Limb (tissue), 2 donors: ENCODE measurements around the gene QRICH1.
A peak's percentile ranks its signal among the peaks of the same experiment; 100 is the strongest.

ENCODE experiments used
- DNase-seq, 2 donors: peaks; one replicate each; pipeline ENCODE4 v3.0.0-alpha.2; 2016; ENCODE audit errors: extremely low spot score in 2 of 2

Gene QRICH1, protein sequence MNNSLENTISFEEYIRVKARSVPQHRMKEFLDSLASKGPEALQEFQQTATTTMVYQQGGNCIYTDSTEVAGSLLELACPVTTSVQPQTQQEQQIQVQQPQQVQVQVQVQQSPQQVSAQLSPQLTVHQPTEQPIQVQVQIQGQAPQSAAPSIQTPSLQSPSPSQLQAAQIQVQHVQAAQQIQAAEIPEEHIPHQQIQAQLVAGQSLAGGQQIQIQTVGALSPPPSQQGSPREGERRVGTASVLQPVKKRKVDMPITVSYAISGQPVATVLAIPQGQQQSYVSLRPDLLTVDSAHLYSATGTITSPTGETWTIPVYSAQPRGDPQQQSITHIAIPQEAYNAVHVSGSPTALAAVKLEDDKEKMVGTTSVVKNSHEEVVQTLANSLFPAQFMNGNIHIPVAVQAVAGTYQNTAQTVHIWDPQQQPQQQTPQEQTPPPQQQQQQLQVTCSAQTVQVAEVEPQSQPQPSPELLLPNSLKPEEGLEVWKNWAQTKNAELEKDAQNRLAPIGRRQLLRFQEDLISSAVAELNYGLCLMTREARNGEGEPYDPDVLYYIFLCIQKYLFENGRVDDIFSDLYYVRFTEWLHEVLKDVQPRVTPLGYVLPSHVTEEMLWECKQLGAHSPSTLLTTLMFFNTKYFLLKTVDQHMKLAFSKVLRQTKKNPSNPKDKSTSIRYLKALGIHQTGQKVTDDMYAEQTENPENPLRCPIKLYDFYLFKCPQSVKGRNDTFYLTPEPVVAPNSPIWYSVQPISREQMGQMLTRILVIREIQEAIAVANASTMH

DNA sequence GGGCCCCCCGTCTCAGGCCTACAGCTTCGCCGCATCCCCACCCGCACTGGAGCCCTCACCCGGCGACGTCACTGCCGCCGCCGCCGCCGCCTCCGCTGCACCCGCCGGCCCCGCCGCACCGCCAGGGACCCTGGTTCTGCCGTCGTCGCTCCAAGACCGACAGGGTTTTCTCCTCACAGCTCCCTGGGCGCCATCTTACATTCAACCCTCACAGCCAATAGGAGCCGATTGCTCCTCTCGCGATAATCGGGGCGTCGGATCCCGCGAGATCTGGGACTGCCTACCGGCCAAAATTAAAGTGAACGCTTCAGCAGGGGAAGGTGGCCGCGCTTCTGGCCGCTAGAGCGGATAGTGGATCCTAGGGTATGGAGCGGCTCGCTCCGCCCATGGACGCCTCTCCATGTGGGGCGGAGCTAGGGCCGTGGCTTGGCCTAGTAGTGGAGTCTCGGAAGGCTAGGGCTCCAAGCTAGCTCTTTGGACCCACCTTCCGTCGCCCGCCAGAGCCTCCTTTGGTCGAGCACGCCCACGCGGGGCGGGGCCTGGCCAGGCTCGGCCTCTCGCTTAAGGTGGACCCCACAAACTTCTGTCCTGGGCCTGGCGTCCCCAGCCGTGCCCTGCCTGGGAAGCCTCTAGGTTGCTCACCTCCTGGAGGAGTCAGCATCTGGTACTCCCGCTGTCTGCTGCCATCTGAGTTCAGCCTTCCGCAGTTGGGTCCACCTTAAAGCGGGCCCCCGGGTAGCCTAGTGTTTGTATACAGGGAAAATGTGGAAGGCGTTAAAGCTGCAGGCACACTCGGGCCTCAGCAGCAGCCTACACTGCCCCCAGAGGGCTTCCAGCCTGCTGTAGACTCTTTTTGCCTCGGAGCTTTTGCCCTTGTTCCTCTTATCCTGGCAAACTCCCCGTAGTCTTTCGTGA lies at the start of gene QRICH1:
Gene QRICH1 (minus strand): TSS at position 219 of the 915 bp plus-strand sequence. CDS start 17,054 bp downstream, outside the sequence.
- DNase-seq: peak; percentile 98 to 99

DNA sequence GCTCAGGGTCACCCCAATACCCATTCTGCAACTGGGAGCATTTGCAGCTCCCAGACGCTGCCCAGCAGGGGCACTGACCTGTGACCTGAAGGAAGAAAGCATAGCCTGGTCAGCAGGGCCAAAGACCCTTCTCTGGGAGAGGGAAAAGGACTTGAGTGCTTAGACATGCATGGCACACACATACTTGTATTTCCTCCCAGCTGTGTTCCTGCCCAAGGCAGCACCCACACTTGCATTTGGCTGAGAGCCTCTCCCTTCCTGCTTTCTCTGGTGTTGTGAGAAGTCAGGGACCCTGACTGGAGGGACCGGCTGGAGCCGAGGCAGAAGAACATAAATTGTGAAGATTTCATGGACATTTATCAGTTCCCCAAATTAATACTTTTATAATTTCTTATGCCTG lies 46.2 kb upstream of the QRICH1 start:
- no peak for DNase-seq

DNA sequence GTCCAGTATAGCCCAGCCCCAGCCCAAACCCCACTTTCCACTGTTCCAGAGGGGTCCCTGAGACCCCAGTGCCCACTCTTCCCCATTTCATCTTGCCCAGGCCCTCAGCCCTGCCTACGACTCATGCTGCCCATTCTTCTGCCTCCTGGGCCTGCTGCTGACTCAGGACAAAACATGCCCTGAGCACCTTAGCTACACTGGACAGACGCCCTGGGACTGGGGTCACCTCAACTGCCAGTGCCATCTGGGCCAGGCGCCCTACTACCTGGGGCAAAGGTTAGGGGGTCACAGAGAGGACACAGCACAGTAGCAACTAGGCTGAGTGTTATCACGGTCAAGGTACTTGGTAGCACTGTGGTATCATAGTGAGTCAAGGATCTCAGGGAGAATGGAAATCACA lies 41.6 kb upstream of the QRICH1 start:
- DNase-seq: no peak

DNA sequence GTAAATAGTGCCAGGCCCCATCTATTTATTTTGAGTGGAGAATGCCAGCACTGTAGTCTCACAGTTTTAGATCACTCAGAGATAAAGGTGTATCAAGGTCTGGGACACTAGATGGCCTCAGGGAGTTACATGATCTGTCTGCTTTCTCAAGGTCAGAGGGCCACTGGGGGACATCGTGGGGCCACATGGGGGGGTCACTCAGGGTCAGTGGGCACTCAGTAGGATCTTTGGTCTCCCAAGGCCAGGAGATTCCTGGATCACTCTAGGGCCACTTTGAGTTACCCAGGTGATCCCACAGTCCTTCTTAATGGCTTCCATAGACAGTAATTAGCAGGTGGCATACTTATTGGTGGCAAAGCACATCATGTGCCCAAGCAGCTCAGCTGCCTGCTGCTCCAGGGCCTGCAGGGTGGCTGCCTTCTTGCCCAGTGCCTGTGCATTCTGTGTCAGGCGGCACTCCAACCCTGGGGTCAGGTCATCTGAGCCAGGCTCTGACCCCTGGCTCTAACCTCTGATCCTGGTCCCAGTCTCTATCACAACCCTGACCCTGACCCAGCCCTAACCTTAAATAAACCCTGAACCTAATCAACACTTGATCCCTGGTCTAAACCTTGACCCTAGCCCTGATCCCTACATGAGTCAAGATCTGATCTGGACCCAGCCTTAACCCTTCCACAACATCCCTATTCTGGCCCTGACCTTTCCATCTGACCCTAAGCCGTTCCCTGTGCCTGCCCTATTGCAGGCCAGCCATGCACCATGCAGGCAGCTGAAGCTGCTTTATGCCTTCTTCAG lies 40.8 kb upstream of the QRICH1 start:
- DNase-seq: no peak

DNA sequence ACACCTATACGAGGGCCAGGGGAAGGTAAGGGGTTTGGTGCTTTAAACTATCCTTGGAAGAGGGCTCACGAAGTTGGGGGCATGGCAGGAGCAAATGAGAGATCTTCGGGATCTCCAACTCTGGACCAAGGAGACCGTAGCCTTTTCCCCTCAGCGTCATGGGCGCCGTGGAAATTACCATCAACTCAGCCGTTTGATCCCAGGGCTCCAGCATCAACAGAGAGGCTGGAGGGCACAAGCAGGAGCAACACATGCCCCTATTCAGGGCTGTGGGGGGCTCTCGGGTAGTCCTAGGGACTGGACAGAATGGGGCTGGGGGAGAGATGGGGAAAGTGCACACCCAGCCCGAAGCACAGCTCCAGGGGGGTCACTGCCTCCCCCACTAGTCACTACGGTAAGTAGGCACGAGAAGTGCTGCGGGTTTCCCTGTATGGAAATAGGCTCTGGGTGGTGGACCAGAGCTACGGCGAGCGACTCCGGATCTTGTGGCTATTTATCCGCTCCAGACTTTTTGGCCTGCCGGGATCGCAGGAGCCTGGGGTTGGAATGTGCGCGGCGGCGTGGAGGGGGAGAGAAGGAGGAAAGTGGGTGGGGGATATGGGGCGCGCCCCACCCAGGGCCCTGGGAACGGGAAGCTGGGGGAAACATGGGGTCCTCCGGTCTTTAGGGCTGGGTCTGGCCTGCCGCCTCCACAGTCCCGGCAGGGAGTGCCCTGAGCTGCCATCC lies 39.5 kb upstream of the QRICH1 start:
- DNase-seq: peak; percentile 91 to 92

DNA sequence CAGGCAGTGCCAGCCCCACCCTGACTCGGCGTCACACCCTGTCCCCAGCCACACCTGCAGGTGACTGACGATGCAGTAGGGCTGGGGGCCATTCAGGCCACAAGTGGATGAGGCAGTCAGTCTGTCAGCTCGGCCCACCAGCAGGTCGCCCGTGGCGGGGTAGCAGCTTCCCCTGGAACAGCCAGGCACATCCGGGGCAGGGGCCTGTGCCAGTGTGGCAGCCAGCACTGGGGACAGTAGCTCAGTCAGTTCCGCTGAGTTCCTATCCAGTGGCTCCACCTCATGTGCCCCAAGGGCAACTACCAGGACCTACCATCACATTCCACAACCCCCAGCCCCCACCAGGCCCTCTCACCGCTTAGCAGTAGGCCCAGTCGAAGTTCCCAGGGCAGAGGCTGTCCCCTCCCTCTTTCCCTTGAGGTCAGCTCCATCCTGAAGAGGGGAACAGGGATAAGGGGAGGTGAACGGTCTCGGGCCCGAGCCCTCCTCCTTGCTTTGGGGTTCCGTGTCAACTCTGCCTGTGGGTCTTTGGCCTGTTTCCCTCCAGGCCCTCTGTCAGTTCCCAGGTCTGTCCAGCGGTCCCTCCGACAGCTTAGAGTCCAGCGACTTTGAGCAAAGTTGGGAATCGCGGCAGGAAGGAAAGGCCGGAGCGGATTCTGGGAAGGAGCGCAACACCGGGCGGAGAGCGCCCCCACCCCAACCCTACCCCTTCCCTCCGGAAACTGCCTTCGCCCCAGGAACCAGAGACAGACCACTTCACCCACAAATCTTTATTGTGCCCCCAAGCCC lies 38.8 kb upstream of the QRICH1 start, which contains the start of gene LAMB2:
Gene LAMB2 (minus strand): TSS at position 614 of the 789 bp plus-strand sequence. CDS start 183 bp downstream, at position 431.
- peak; percentile 73 to 84 for DNase-seq

DNA sequence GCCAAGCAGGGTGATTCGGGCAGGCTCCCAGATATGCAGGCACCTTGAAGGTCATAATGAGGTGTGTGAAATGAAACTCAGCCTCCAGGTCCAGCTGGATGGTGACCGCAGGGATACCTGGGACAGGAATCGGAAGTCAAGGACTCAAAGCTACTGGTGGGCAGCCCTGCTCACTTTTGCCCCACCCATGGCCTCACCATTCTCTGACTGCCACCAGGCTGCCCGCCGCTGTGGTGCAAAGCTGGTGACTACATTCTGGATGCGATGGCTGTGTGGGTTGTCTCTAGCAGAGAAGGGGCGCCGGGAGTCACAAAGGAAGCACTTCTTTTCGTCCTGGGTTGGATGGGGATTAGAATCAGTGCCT lies 38.2 kb upstream of the QRICH1 start:
- DNase-seq: no peak

DNA sequence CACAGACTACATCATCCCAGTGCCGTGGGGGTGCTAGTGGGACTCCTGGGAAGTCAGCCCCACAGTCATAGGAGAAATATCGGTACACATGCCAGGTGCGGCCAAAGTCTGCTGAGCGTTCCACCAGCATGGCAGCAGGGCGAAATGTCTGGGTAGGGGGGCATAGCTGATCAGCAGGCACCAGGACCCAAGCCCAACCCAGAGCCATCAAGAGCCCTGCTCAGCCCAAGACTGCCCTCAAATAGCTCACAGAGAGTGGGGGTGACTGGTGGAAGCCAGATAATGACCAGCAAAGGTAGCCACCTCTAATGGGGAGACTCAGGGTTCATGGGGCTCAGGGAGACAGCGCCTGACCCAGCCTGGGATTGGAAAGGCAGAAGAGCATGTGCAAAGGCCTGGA lies 37.7 kb upstream of the QRICH1 start:
- no peak for DNase-seq

DNA sequence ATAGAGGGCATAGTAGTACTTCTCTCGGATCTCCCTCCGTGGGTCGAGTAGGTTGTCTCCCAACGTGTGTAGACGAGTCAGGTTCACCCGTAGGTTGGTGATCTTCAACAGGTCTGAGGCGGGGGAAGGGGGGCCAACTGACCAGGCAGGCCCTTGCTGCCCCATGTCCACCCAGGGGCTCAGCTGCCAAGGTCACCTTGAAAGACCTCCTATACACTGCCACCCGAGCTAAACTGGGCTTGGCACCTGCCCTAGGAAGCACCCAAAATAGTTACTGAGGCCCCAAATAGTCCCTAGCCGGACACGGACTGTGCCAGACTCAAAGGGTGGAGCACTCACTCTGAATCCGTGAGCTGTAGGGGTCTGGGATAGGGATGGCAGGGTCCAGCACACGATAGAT lies 37.2 kb upstream of the QRICH1 start:
- DNase-seq: no peak

DNA sequence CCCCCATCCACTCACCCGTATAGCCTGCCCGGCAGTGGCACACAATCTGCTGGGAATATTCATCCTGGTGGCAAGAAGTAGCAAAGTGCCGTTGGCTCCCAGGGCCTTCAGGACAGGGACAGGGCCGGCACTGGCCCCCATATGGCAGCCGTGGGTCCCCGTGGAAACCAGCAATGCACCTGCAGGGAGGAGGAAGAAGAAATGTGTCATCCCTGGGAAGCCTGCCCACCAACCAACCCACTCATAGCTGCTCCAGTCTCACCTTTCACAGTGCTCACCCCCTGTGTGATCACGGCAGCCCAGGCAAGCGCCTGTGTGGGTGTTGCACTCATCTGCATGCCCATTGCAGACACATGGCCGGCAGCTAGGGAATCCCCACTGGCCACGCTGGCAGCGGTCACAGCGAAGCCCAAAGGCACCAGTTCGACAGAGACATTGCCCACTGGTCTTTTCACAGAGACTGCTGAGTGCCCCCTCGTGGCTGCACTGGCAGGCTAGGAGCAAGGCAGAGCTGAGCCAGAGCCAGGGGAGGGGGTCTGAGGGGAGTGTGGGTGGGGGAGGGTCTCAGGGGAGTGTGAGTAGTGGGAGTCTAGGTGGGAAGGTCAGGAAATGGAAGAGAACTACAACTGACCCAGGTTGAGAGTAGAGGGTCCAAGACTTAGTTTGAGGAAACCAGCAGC lies 31.3 kb upstream of the QRICH1 start:
- no peak for DNase-seq

DNA sequence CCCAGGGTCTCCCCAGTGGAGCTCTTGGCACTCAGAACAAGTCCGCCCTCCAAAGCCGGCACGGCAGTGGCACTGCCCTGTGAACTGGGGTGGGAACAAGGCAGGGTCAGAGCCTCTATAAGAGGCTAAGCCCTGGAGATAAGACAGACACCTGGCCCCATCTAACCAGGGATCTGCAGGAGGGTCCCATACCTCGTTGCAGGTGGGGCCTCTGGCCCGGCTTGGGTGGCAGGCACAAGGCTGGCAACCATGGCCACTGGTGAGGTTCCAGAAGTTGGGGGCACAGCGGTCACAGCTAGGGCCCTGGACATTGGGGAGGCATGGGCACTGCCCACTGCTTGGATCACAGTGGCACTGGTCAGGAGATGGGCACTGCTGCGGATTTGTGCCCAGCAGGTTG lies 30.3 kb upstream of the QRICH1 start:
- no peak for DNase-seq

DNA sequence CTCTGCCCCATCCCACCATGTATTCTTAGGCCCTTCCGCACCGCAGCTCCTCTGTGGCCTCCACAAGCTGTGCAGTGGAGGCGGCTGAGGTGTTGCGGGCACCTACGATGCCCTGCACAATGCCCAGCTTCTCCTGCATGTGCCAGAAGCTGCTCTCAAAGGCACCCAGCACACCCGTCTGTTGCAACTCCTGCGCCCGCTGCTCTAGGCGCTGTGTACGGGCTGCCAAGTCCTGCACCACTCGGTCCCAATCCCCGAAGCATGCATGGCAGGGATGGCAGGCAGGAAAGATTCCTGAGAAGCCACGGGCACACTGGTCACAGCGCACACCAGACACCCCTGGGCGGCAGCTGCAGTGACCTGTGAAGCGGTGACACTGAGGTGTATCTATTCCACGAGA lies 29.8 kb upstream of the QRICH1 start:
- no peak for DNase-seq

DNA sequence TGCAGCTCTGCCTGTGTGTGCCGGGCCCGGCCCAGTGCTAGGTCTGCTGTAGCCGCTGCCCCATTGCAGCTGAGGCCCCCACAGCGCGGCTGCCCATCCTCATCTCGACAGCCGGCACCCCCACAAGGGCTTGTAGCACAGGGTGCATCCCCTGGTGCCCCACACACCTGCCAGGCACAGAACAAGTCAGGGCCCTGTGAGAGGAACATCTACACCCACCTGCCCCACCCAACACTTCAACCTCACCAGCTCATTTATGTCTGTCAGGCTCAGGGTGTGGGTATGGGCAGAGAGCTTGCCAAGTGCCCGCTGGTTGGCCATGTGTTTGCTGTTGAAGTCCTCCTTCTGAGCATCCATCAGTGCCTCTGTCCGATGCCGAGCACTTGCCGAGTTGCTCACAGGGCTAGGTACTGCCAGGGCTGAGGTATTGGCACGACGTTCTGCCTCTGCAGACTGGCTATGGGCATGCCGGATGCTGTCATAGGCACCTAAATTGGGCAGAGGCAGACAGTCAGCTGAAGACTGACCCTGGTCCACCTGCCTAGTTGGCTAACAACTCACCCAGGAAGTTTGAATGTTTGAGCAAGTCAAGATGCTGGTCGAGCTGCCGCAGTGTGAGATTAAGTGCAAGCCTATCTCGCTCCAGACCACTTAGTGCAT lies 29.1 kb upstream of the QRICH1 start:
- DNase-seq: no peak

DNA sequence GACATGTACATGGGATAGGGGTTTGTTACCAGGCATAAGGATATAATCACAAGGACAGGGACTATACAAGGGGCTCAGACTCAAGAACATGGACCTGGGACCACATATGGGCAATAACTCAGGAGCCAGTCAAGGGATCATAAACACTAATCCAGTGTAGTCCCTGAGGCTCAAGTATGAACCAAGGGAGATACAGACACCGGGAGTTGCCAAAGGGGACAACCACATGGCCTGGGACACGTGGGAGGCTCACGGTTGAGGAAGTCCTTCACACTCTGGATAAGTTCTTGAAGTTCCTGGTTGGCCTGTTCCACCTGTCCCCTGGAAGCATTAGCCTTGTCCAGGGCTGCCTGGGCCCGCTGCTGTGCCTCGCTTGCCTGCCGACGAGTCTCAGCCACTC lies 28.6 kb upstream of the QRICH1 start:
- DNase-seq: no peak

DNA sequence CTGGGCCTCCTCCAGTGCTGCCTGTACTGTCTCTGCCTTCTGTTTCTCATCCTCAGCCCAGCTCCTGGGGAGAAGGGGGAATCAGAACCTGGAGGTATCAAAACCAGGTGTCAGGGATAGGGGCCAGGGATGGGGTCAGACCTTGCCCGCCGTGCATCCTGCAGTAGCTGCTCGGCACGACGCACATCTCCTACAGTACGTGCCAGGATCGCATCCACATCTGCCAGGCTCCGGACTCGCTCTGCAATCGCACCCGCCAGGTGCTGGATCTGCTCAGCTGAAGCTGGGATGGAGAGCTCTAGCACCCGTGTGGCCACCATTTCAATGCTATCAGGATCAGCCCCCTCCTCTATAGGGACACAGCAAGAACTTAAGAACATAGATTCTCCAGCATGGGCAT lies 28.2 kb upstream of the QRICH1 start:
- no peak for DNase-seq

DNA sequence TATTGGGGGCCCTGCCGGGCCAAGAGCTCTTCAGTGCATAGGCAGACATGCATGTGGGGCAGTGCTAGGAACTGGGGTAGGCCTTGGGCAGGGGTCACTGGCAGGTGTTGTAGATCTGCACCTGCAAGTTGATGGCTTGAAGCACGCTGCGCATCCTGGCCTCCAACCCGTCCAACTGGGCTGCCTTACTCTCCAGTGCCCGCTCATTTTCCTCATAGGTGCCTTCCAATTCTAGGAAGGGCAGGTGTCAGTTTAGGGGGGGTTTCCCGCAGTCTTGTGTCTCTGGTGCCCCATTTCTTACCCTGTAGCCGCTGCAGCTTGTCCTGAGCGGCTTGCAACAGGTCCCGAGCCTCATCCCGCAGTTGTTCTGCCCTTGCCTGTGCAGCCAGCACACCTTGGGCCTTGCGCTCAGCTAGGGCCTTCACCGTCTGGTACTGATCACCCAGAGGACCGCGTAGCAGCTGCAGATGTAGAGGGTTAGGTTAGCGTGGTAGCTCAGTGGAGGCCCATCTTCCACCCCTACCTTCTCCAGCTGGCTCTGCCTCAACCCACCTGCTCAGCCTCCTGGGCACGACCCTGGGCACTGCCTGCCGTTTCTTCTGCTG lies 27.4 kb upstream of the QRICH1 start:
- DNase-seq: no peak

DNA sequence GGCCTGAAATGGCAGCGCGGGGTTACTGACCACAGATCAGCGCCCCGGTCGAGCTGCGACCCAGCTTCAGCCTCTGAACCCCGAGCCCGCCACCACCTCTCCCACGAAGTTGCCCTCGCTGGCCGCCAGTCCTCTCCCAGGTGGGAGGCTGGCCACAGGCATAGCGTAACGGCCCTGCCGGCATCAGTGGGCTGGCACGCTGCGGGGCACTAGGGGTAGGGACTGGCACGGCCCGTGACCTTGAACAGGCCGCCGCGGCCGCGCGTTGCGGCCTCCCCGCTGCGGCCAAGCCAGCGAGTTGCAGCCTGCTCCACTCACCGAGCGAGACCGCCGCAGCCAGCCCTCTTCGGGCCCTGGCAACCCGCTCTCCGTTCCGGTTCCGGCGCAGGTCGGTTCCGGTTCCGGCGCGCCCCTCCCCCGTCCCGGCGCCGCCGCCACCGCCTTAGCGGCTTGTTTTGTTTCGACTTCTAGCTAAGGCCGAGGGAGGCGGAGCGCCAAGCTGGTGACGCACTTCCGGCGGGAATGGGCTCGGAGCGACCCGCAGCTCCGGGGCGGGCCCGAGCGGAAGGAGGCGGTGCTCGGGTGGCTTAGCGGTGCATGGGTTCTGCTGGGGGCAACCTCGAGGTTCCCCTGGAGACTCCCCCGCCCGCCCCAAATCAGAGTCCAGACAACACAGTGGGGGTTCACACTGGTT lies 26.7 kb upstream of the QRICH1 start, which contains the start of gene USP19:
Gene USP19 (minus strand): TSS at position 386 of the 694 bp plus-strand sequence. CDS start 1,678 bp downstream, outside the sequence.
- peak; percentile 89 to 95 for DNase-seq
